Lung (tissue), 12 donors: Measurements from ENCODE around the gene NECTIN3. TPM values are rescaled to one million over a fixed set of nuclear protein-coding genes. Genes with fewer than 3 reads are reported as not detected.

Experiments used
- ATAC-seq: fragments of 200-7000 bp; cut with Tn5 transposase; one replicate; pipeline ENCODE4 v1.9.1; 2020; ENCODE audit warnings: moderate number of reproducible peaks; ENCODE audit not compliant: insufficient read depth, low FRiP score
- DNase-seq, 3 donors: peaks; one replicate each; pipeline ENCODE4 v3.0.0-alpha.2; 2013 to 2017
- H3K27ac ChIP-seq, 2 donors: one replicate each; pipeline ENCODE4 v1.5.1; 2013; ENCODE audit warnings: mild to moderate bottlenecking in 2 of 2, moderate library complexity in 2 of 2, control low read depth in 1 of 2, inconsistent platforms in 1 of 2, low read depth in 1 of 2, low read length in 1 of 2
- H3K27me3 ChIP-seq, 3 donors: one replicate each; pipeline ENCODE4 v1.5.1; 2013; ENCODE audit warnings: low read length in 2 of 3; ENCODE audit not compliant: control insufficient read depth in 3 of 3, insufficient read depth in 3 of 3
- H3K36me3 ChIP-seq, 4 donors: one replicate each; pipeline ENCODE4 v1.5.1; 2013; ENCODE audit warnings: low read length in 4 of 4, mild to moderate bottlenecking in 1 of 4, moderate library complexity in 1 of 4; ENCODE audit not compliant: control insufficient read depth in 4 of 4, insufficient read depth in 4 of 4
- H3K4me1 ChIP-seq, 5 donors: one replicate each; pipeline ENCODE4 v1.5.1; 2013; ENCODE audit warnings: low read length in 5 of 5, mild to moderate bottlenecking in 2 of 5, moderate library complexity in 1 of 5; ENCODE audit not compliant: control insufficient read depth in 5 of 5, insufficient read depth in 5 of 5
- H3K4me3 ChIP-seq: one replicate; pipeline ENCODE4 v1.5.1; 2013; ENCODE audit warnings: mild to moderate bottlenecking, control low read depth, moderate library complexity
- H3K9ac ChIP-seq, 2 donors: one replicate each; pipeline ENCODE4 v1.5.1; 2013; ENCODE audit warnings: low read length in 2 of 2, control low read depth in 1 of 2; ENCODE audit not compliant: insufficient read depth in 1 of 2
- H3K9me3 ChIP-seq, 4 donors: one replicate each; pipeline ENCODE4 v1.5.1; 2013; ENCODE audit warnings: low read length in 3 of 4, mild to moderate bottlenecking in 1 of 4, moderate library complexity in 1 of 4; ENCODE audit not compliant: control insufficient read depth in 4 of 4, insufficient read depth in 3 of 4
- WGBS, 2 donors: extraction: QIAGEN DNeasy Blood & Tissue Kit; methylation state at CpG; one replicate each; pipeline ENCODE4 v1.1.7; 2013; 5-methylcytosine and 5-hydroxymethylcytosine counted together
- polyA plus RNA-seq, 2 donors: library from polyadenylated mRNA; stranded (reverse); fragments of 200-250 nt; gene quantifications; one replicate each; pipeline ENCODE4 v1.2.1, GENCODE V29; 2013
- total RNA-seq, 2 donors: library from RNA; depleted of rRNA in 1 of 2; stranded (reverse); fragments of >200 nt in 1 of 2; gene quantifications; one replicate each; pipeline ENCODE4 v1.2.1, GENCODE V29; 2014 to 2021
- TF ChIP-seq, protein P1 (sequence below): IDR thresholded peaks from 2 replicates; pipeline ENCODE4 v1.5.1; 2012; ENCODE audit warnings: mild to moderate bottlenecking; ENCODE audit errors: control extremely low read depth, extremely low read depth
- donor health status: control.
- donor health status: control.
- donor health status: Bipolar disorder and iron deficiency.
- donor health status: healthy.
- donor health status: DM: yes; HTN: yes; CAD: no.

Gene NECTIN3
- total and polyA plus RNA-seq, 4 donors, result 3.9 to 43.2 (median 12.3) TPM

DNA sequence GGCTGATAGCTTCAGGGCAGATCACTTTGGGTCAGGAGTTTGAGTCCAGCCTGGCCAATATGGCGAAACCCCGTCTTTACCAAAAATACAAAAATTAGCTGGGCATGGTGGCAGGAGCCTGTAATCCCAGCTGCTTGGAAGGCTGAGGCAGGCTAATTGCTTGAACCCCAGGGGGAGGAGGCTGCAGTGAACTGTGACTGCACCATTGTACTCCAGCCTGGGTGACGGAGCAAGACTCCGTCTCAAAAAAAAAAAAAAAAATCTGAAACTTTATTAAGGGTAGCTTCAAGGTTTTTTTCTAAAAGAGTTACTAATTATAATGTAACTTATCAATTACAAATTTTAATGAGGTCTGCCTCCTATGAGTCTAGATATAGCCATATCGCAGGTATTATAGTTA lies 5.1 kb downstream of the NECTIN3 start:
- Histone ChIP-seq H3K27me3 (no peaks in the 10 kb centered on the region), H3K27ac (no peak overlapping the region), H3K4me3 (no peak overlapping the region), H3K9me3 (no peaks in the 10 kb centered on the region), H3K4me1 (peaks cover 0 to 56% (median 2%) of the 10 kb centered on the region in 5 donors), H3K36me3 (peaks cover 0 to 6% (median 0%) of the 10 kb centered on the region in 4 donors), H3K9ac (no peak overlapping the region)
- ATAC-seq, result no peak
- TF ChIP-seq, protein P1, sequence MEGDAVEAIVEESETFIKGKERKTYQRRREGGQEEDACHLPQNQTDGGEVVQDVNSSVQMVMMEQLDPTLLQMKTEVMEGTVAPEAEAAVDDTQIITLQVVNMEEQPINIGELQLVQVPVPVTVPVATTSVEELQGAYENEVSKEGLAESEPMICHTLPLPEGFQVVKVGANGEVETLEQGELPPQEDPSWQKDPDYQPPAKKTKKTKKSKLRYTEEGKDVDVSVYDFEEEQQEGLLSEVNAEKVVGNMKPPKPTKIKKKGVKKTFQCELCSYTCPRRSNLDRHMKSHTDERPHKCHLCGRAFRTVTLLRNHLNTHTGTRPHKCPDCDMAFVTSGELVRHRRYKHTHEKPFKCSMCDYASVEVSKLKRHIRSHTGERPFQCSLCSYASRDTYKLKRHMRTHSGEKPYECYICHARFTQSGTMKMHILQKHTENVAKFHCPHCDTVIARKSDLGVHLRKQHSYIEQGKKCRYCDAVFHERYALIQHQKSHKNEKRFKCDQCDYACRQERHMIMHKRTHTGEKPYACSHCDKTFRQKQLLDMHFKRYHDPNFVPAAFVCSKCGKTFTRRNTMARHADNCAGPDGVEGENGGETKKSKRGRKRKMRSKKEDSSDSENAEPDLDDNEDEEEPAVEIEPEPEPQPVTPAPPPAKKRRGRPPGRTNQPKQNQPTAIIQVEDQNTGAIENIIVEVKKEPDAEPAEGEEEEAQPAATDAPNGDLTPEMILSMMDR, result no peak
- 93 to 95% methylated on average over 5 of the region's 5 CpGs for WGBS, 2 donors
- DNase-seq, result no peak

DNA sequence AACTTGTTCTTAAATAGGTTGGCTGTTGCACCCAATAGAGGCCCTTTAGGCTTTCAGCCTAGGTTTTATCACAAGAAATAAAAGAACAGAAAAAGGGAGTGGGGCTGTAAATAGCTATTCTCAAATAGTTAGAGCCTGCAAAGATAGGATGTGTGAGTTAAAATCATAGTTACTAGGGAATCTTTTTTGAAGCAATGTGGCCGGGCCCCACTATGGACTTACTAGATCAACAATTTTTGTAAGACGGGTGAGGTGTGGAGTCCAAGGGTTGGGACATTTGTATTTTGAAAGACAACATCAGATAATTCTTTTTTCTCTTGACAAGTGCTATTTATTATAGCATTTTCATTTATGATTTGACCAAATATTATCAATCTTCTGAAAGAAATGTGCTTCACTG lies 5.8 kb downstream of the NECTIN3 start:
- Histone ChIP-seq H3K36me3 (peaks cover 0 to 2% (median 0%) of the 10 kb centered on the region in 4 donors), H3K27ac (no peak overlapping the region), H3K9me3 (no peaks in the 10 kb centered on the region), H3K4me1 (peaks cover 0 to 56% (median 3%) of the 10 kb centered on the region in 5 donors), H3K27me3 (no peaks in the 10 kb centered on the region), H3K4me3 (no peak overlapping the region), H3K9ac (no peak overlapping the region)
- no peak for ATAC-seq
- 90 to 91% methylated on average over 2 of the region's 2 CpGs for WGBS, 2 donors
- DNase-seq, result no peak
- TF ChIP-seq, protein P1, result no peak

DNA sequence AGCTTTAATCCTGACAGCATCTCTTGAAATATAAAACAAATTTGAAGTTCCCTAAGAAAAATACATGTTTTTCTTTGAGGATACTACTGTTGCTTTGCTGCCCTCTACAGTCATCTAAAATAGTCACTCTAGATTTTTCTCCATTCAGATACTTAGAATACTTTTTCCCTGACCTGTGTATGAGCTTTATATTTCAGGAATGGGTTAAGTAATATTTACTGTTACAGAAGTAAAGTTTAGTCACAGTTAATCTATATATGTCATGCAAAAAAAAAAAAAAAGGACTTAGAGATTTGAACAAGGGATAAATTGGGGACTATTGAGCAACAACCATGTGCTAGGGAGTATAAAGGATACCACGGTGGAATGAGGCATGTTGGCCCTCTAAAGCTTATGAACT lies 8.8 kb downstream of the NECTIN3 start:
- Histone ChIP-seq H3K4me1 (peaks cover 0 to 43% (median 6%) of the 10 kb centered on the region in 5 donors), H3K9ac (no peak overlapping the region), H3K27ac (no peak overlapping the region), H3K9me3 (no peaks in the 10 kb centered on the region), H3K27me3 (no peaks in the 10 kb centered on the region), H3K4me3 (no peak overlapping the region), H3K36me3 (no peaks in the 10 kb centered on the region)
- no peak for ATAC-seq
- 51 to 58% methylated on average over 1 of the region's 1 CpG for WGBS, 2 donors
- peak in 2 of 3 donors; percentile 76 to 81 for DNase-seq
- TF ChIP-seq, protein P1, result no peak

DNA sequence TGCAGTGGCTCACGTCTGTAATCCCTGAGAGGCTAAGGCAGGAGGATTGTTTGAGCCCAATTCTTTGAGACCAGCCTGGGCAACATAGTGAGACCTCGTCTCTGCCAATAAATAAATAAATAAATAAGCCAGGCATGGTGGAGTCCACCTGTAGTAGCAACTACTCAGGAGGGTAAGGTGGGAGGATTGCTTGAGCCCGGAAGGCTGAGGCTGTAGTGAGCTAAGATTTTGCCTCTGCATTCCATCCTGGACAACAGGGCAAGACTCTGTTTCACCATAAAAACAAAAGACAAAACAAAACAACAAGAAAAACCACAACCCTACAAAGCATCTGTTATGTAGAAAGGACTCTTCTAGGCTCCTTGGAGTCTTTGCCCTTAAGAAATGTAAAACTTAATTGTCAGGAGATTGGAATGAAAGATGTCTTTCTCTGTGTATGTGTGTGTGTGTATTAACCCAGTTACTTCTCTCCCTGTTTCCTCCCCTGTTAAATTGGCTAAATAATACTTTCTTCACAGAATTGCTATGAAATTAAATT lies 9.5 kb downstream of the NECTIN3 start:
- DNase-seq, result no peak
- ATAC-seq, result no peak
- no peak overlapping the region for H3K4me3 ChIP-seq
- H3K9ac ChIP-seq, result no peak overlapping the region
- H3K9me3 ChIP-seq, result no peaks in the 10 kb centered on the region
- no peaks in the 10 kb centered on the region for H3K36me3 ChIP-seq
- TF ChIP-seq, protein P1, result no peak
- 75% methylated on average over 3 of the region's 3 CpGs for WGBS, 2 donors
- no peaks in the 10 kb centered on the region for H3K27me3 ChIP-seq
- H3K4me1 ChIP-seq, result peaks cover 0 to 37% (median 6%) of the 10 kb centered on the region in 5 donors
- H3K27ac ChIP-seq, result no peak overlapping the region
